Activated CD4-positive, CD25-positive, alpha-beta regulatory T cell treated with anti-CD3 and anti-CD28 coated beads, Interleukin-2, amount 50 U/mL, for 72 hours (primary cell): ENCODE data around the gene CYGB.

Source experiments
- DNase-seq: peaks from one replicate; pipeline ENCODE4 v3.0.0; 2021

Gene CYGB

GRCh38 chr17:76549215-76549518 is 11.7 kb upstream of the CYGB start:
- no peak for DNase-seq

- no peak for DNase-seq
Measured at GRCh38 chr17:76548378-76549214, 11.1 kb upstream of the CYGB start.

- DNase-seq: no peak
Measured at GRCh38 chr17:76547642-76548202, 10.2 kb upstream of the CYGB start.

- DNase-seq: no peak
Measured at GRCh38 chr17:76547183-76547641, 9.7 kb upstream of the CYGB start.

- DNase-seq: no peak
Measured at GRCh38 chr17:76546556-76547182, 9.2 kb upstream of the CYGB start.

- DNase-seq: no peak
Measured at GRCh38 chr17:76545918-76546555, 8.5 kb upstream of the CYGB start.

GRCh38 chr17:76544546-76545365 is 7.2 kb upstream of the CYGB start:
- DNase-seq: no peak

- no peak for DNase-seq
Measured at GRCh38 chr17:76543826-76544545, 6.5 kb upstream of the CYGB start.

GRCh38 chr17:76543482-76543825 is 5.9 kb upstream of the CYGB start:
- DNase-seq: no peak

- DNase-seq: no peak
Measured at GRCh38 chr17:76542984-76543383, 5.5 kb upstream of the CYGB start.

- no peak for DNase-seq
Measured at GRCh38 chr17:76542566-76542971, 5.1 kb upstream of the CYGB start.

GRCh38 chr17:76541739-76542454 is 4.4 kb upstream of the CYGB start:
- no peak for DNase-seq

GRCh38 chr17:76540381-76541300 is 3.1 kb upstream of the CYGB start:
- DNase-seq: no peak

- no peak for DNase-seq
Measured at GRCh38 chr17:76539631-76540271, 2.2 kb upstream of the CYGB start, which contains the start of gene PRCD. TSS of gene PRCD (plus strand) at chr17:76540044. CDS start at chr17:76540142, 98 bp downstream.

GRCh38 chr17:76538941-76539570 is 1.5 kb upstream of the CYGB start:
- no peak for DNase-seq

GRCh38 chr17:76538281-76538931 is 897 bp upstream of the CYGB start:
- no peak for DNase-seq

GRCh38 chr17:76537288-76537577 is 276 bp downstream of the CYGB start:
- no peak for DNase-seq

- no peak for DNase-seq
Measured at GRCh38 chr17:76536511-76537287, 810 bp downstream of the CYGB start.
